ENCODE measurements around the gene DLGAP4.

- no peak for TF ChIP-seq EP300 (IDR thresholded peaks at IDR 0.05)
- TF ChIP-seq, protein P1, sequence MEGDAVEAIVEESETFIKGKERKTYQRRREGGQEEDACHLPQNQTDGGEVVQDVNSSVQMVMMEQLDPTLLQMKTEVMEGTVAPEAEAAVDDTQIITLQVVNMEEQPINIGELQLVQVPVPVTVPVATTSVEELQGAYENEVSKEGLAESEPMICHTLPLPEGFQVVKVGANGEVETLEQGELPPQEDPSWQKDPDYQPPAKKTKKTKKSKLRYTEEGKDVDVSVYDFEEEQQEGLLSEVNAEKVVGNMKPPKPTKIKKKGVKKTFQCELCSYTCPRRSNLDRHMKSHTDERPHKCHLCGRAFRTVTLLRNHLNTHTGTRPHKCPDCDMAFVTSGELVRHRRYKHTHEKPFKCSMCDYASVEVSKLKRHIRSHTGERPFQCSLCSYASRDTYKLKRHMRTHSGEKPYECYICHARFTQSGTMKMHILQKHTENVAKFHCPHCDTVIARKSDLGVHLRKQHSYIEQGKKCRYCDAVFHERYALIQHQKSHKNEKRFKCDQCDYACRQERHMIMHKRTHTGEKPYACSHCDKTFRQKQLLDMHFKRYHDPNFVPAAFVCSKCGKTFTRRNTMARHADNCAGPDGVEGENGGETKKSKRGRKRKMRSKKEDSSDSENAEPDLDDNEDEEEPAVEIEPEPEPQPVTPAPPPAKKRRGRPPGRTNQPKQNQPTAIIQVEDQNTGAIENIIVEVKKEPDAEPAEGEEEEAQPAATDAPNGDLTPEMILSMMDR (IDR thresholded peaks at IDR 0.05): no peak
- no peak for TF ChIP-seq RCOR1 (IDR thresholded peaks at IDR 0.05; ENCODE audit: low read depth, low read length)
- no peak for TF ChIP-seq NPAS2 (CRISPR knock-in tag; IDR thresholded peaks at IDR 0.05; ENCODE audit: borderline replicate concordance)
- no peak for TF ChIP-seq CEBPB (IDR thresholded peaks at IDR 0.05)
- no peak for TF ChIP-seq RFX5 (IDR thresholded peaks at IDR 0.05)
- TF ChIP-seq POLR2A (IDR thresholded peaks at IDR 0.05; ENCODE audit: low read length): no peak
- no peak for TF ChIP-seq MYC (IDR thresholded peaks at IDR 0.05; ENCODE audit: borderline replicate concordance, low read length)
- TF ChIP-seq USF2 (IDR thresholded peaks at IDR 0.05): no peak
- TF ChIP-seq KDM5A (IDR thresholded peaks at IDR 0.05): no peak
- no peak for TF ChIP-seq SREBF2 (IDR thresholded peaks at IDR 0.05)
- TF ChIP-seq RNF2 (IDR thresholded peaks at IDR 0.05; ENCODE audit: borderline replicate concordance, low read depth): no peak
Observed at GRCh38 chr20:36400909-36401735, 95.0 kb downstream of the DLGAP4 start.
